PFSK-1 (cell line): ENCODE results near the gene IRAK1.

Experiments used
- FOXP2 ChIP-seq: optimal IDR thresholded peaks from 2 replicates; pipeline ENCODE3; 2011; ENCODE audit warnings: borderline replicate concordance, control low read depth, inconsistent platforms; ENCODE audit not compliant: insufficient read depth; ENCODE audit errors: extremely low read length, extremely low read depth
- POLR2AphosphoS5 ChIP-seq: IDR thresholded peaks from 2 replicates; pipeline ENCODE4 v1.6.1; 2012; ENCODE audit warnings: low read depth, mild to moderate bottlenecking, control low read depth, low read length, moderate library complexity
- SIN3A ChIP-seq: IDR thresholded peaks from 2 replicates; pipeline ENCODE4 v1.6.1; 2012; ENCODE audit warnings: mild to moderate bottlenecking, low read length, moderate library complexity, borderline replicate concordance; ENCODE audit not compliant: insufficient read depth
- TAF1 ChIP-seq: IDR thresholded peaks from 2 replicates; pipeline ENCODE4 v1.6.1; 2012; ENCODE audit warnings: low read length, control low read depth, borderline replicate concordance; ENCODE audit not compliant: insufficient read depth
- TF ChIP-seq, protein P1 (sequence below), 2 experiments: IDR thresholded peaks; 2 replicates each; pipeline versions ENCODE4 v1.6.1 to v1.8.0; 2011 to 2012; ENCODE audit warnings: low read depth in 2 of 2, low read length in 2 of 2, control low read depth in 1 of 2, inconsistent platforms in 1 of 2, mild to moderate bottlenecking in 1 of 2, moderate library complexity in 1 of 2; ENCODE audit not compliant: insufficient read depth in 1 of 2

DNA sequence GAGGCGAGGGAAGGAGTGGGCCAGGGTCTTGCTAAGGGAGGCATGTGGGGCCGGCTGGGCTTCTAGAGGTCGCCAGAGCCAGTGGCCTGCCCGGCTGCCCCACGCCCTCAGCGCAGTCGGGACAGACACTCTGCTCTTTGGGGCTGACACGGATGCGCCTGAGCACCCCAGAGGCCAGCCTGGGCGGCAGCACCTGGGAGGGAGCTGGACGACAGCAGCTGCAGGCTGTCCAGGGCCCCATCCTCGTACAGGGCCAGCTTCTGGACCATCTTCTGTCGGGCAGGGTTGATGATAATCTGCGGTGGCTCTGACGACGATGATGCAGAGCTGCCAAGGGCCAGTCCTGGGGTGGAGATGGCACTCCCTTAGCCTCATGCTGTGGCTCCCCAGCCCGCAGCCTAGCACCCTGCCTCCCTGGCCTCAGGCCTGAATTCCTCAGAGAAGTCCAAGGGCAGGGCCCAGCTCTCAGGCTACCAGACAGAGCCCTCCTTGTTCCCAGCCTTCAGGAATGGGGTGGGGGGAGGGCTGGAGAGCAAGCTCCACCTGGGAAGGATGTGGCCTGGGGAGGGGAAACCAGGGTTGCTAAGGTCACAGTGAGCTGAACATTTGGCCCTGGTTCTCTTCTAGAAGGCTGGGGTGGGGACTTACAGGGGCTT, 7.2 kb downstream of the IRAK1 start:
- 0 out of 2 replicates have a peak, but pooled peaks have one; percentile 44 for TF ChIP-seq POLR2AphosphoS5
- no peak for TF ChIP-seq TAF1
- no peak for TF ChIP-seq SIN3A
- TF ChIP-seq, protein P1, sequence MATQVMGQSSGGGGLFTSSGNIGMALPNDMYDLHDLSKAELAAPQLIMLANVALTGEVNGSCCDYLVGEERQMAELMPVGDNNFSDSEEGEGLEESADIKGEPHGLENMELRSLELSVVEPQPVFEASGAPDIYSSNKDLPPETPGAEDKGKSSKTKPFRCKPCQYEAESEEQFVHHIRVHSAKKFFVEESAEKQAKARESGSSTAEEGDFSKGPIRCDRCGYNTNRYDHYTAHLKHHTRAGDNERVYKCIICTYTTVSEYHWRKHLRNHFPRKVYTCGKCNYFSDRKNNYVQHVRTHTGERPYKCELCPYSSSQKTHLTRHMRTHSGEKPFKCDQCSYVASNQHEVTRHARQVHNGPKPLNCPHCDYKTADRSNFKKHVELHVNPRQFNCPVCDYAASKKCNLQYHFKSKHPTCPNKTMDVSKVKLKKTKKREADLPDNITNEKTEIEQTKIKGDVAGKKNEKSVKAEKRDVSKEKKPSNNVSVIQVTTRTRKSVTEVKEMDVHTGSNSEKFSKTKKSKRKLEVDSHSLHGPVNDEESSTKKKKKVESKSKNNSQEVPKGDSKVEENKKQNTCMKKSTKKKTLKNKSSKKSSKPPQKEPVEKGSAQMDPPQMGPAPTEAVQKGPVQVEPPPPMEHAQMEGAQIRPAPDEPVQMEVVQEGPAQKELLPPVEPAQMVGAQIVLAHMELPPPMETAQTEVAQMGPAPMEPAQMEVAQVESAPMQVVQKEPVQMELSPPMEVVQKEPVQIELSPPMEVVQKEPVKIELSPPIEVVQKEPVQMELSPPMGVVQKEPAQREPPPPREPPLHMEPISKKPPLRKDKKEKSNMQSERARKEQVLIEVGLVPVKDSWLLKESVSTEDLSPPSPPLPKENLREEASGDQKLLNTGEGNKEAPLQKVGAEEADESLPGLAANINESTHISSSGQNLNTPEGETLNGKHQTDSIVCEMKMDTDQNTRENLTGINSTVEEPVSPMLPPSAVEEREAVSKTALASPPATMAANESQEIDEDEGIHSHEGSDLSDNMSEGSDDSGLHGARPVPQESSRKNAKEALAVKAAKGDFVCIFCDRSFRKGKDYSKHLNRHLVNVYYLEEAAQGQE (IDR thresholded peaks at IDR 0.05; ENCODE audit: insufficient read depth in 1 of 2, low read depth in 2 of 2, low read length in 2 of 2) = no peak
- no peak for TF ChIP-seq FOXP2
